ENCODE measurements around the gene CUTA.

The CUTA gene

GRCh38 chr6:33434961-33435360 lies 17.1 kb upstream of the CUTA start:
- H3K4me1 ChIP-seq (ENCODE audit: insufficient read depth, low read length, poor library complexity, severe bottlenecking), result peaks cover 14% of the 10 kb centered on the region
- H3K4me3 ChIP-seq (ENCODE audit: low read length, poor library complexity, severe bottlenecking), result no peak overlapping the region
- no peaks in the 10 kb centered on the region for H3K9me3 ChIP-seq (ENCODE audit: insufficient read depth, low read depth, low read length)
- H4K20me1 ChIP-seq (ENCODE audit: insufficient read depth, low read length, poor library complexity, severe bottlenecking), result peaks cover 5% of the 10 kb centered on the region
- H3K4me2 ChIP-seq (ENCODE audit: low read depth, low read length, poor library complexity, severe bottlenecking), result no peak overlapping the region
- H3K9me2 ChIP-seq (replicated peaks; ENCODE audit: low read depth, low read length), result no peaks in the 10 kb centered on the region
- no peak overlapping the region for H2AFZ ChIP-seq (ENCODE audit: low read length)
- peaks cover 4% of the 10 kb centered on the region; the same call in 1 of the 2 replicates for H3K79me2 ChIP-seq (ENCODE audit: insufficient read depth, low read length)
- no peak for TF ChIP-seq EZH2phosphoT487 (IDR thresholded peaks at IDR 0.05; ENCODE audit: borderline replicate concordance)
- no peak for TF ChIP-seq CTCF (conservative IDR thresholded peaks at IDR 0.05; ENCODE audit: low read length)
- H3K36me3 ChIP-seq (ENCODE audit: insufficient read depth, low read length), result peaks cover 32% of the 10 kb centered on the region; the same call in 1 of the 2 replicates
- H3F3A ChIP-seq (ENCODE audit: low read depth), result no peaks in the 10 kb centered on the region
- H3K9ac ChIP-seq (ENCODE audit: low read depth, low read length, poor library complexity, severe bottlenecking), result no peak overlapping the region
- H3K27me3 ChIP-seq (ENCODE audit: insufficient read depth, low read length, poor library complexity, severe bottlenecking), result no peaks in the 10 kb centered on the region

GRCh38 chr6:33433544-33434191 lies 15.8 kb upstream of the CUTA start:
- Histone ChIP-seq H3K9ac (ENCODE audit: low read depth, low read length, poor library complexity, severe bottlenecking) (no peak overlapping the region), H3K9me2 (replicated peaks; ENCODE audit: low read depth, low read length) (no peaks in the 10 kb centered on the region), H3K4me3 (ENCODE audit: low read length, poor library complexity, severe bottlenecking) (no peak overlapping the region), H3K36me3 (ENCODE audit: insufficient read depth, low read length) (peaks cover 25% of the 10 kb centered on the region; the same call in 1 of the 2 replicates), H3K79me2 (ENCODE audit: insufficient read depth, low read length) (peaks cover 6% of the 10 kb centered on the region; the same call in 1 of the 2 replicates), H3K4me2 (ENCODE audit: low read depth, low read length, poor library complexity, severe bottlenecking) (no peak overlapping the region), H4K20me1 (ENCODE audit: insufficient read depth, low read length, poor library complexity, severe bottlenecking) (peaks cover 11% of the 10 kb centered on the region), H3K4me1 (ENCODE audit: insufficient read depth, low read length, poor library complexity, severe bottlenecking) (peaks cover 22% of the 10 kb centered on the region), H3K9me3 (ENCODE audit: insufficient read depth, low read depth, low read length) (no peaks in the 10 kb centered on the region), H3F3A (ENCODE audit: low read depth) (no peaks in the 10 kb centered on the region), H2AFZ (ENCODE audit: low read length) (no peak overlapping the region), H3K27me3 (ENCODE audit: insufficient read depth, low read length, poor library complexity, severe bottlenecking) (no peaks in the 10 kb centered on the region)
- no peak for TF ChIP-seq CTCF (conservative IDR thresholded peaks at IDR 0.05; ENCODE audit: low read length)
- no peak for TF ChIP-seq EZH2phosphoT487 (IDR thresholded peaks at IDR 0.05; ENCODE audit: borderline replicate concordance)

- Histone ChIP-seq H4K20me1 (ENCODE audit: insufficient read depth, low read length, poor library complexity, severe bottlenecking) (peaks cover 12% of the 10 kb centered on the region), H3K4me1 (ENCODE audit: insufficient read depth, low read length, poor library complexity, severe bottlenecking) (peaks cover 27% of the 10 kb centered on the region), H3K9ac (ENCODE audit: low read depth, low read length, poor library complexity, severe bottlenecking) (no peak overlapping the region), H3F3A (ENCODE audit: low read depth) (no peaks in the 10 kb centered on the region), H3K36me3 (ENCODE audit: insufficient read depth, low read length) (peaks cover 20% of the 10 kb centered on the region; the same call in 1 of the 2 replicates), H3K4me2 (ENCODE audit: low read depth, low read length, poor library complexity, severe bottlenecking) (no peak overlapping the region), H2AFZ (ENCODE audit: low read length) (no peak overlapping the region), H3K9me3 (ENCODE audit: insufficient read depth, low read depth, low read length) (no peaks in the 10 kb centered on the region), H3K9me2 (replicated peaks; ENCODE audit: low read depth, low read length) (no peaks in the 10 kb centered on the region), H3K27me3 (ENCODE audit: insufficient read depth, low read length, poor library complexity, severe bottlenecking) (no peaks in the 10 kb centered on the region), H3K79me2 (ENCODE audit: insufficient read depth, low read length) (peaks cover 11% of the 10 kb centered on the region; the same call in 1 of the 2 replicates), H3K4me3 (ENCODE audit: low read length, poor library complexity, severe bottlenecking) (no peak overlapping the region)
- TF ChIP-seq CTCF (conservative IDR thresholded peaks at IDR 0.05; ENCODE audit: low read length), result no peak
These were observed 15.2 kb upstream of the CUTA start for GRCh38 chr6:33433001-33433543.
